CD14-positive monocyte (primary cell): Measurements from ENCODE around the gene CRMP1. TPM values are rescaled to one million over a fixed set of nuclear protein-coding genes. Genes with fewer than 3 reads are reported as not detected.
A peak's percentile ranks its signal among the peaks of the same experiment; 100 is the strongest.

Source experiments
- DNase-seq, 3 donors: peaks; one replicate each; pipeline ENCODE4 v3.0.0-alpha.2; 2011 to 2022
- H2AFZ ChIP-seq: 2 replicates; pipeline ENCODE4 v1.6.0; 2012; ENCODE audit warnings: mild to moderate bottlenecking, low read depth, low read length, inconsistent platforms; ENCODE audit not compliant: insufficient read depth, poor library complexity, severe bottlenecking
- H3K27ac ChIP-seq, 2 donors: 1 replicate in 1 of 2; 2 replicates in 1 of 2; pipeline ENCODE4 v1.5.1; 2012 to 2013; ENCODE audit warnings: low read length in 2 of 2, control low read depth in 1 of 2, inconsistent platforms in 1 of 2, low read depth in 1 of 2, mild to moderate bottlenecking in 1 of 2
- H3K27me3 ChIP-seq, 2 donors: one replicate each; pipeline versions ENCODE4 v1.6.0 to v1.6.1; 2011 to 2013; ENCODE audit warnings: low read length in 2 of 2; ENCODE audit not compliant: control insufficient read depth in 2 of 2, insufficient read depth in 2 of 2
- H3K36me3 ChIP-seq, 2 donors: replicated peaks in 1 of 2; 1 replicate in 1 of 2; 2 replicates in 1 of 2; pipeline versions ENCODE4 v1.5.1 to v1.6.1; 2012 to 2013; ENCODE audit warnings: low read length in 2 of 2, control low read depth in 1 of 2, inconsistent platforms in 1 of 2, mild to moderate bottlenecking in 1 of 2; ENCODE audit not compliant: insufficient read depth in 2 of 2, control insufficient read depth in 1 of 2
- H3K4me1 ChIP-seq, 2 donors: 1 replicate in 1 of 2; 2 replicates in 1 of 2; pipeline versions ENCODE4 v1.5.1 to v1.6.1; 2012 to 2013; ENCODE audit warnings: low read length in 2 of 2, control low read depth in 1 of 2, inconsistent platforms in 1 of 2, mild to moderate bottlenecking in 1 of 2, moderate library complexity in 1 of 2; ENCODE audit not compliant: insufficient read depth in 2 of 2, control insufficient read depth in 1 of 2
- H3K4me2 ChIP-seq: replicated peaks from 2 replicates; pipeline ENCODE3; 2012; ENCODE audit warnings: low read length, moderate library complexity, mild to moderate bottlenecking; ENCODE audit not compliant: poor library complexity, severe bottlenecking; ENCODE audit errors: extremely low read depth
- H3K4me3 ChIP-seq, 3 experiments: fragments of 200-600 bp in 1 of 3; sonication (generic) in 1 of 3; replicated peaks in 1 of 3; 1 replicate in 2 of 3; 2 replicates in 1 of 3; pipeline ENCODE4 v1.5.1; 2011 to 2013; ENCODE audit warnings: low read length in 3 of 3, mild to moderate bottlenecking in 3 of 3, control low read depth in 2 of 3, low read depth in 2 of 3, inconsistent platforms in 1 of 3, moderate library complexity in 1 of 3
- H3K79me2 ChIP-seq: 2 replicates; pipeline ENCODE4 v1.6.0; 2012; ENCODE audit warnings: mild to moderate bottlenecking, control low read depth, inconsistent platforms, low read length, moderate library complexity; ENCODE audit not compliant: insufficient read depth
- H3K9ac ChIP-seq: 2 replicates; pipeline ENCODE4 v1.6.0; 2017; ENCODE audit warnings: low read length, mild to moderate bottlenecking; ENCODE audit not compliant: insufficient read depth, poor library complexity, severe bottlenecking
- H3K9me3 ChIP-seq, 2 donors: replicated peaks in 1 of 2; 1 replicate in 1 of 2; 2 replicates in 1 of 2; pipeline versions ENCODE4 v1.5.1 to v1.6.1; 2012 to 2013; ENCODE audit warnings: low read length in 2 of 2, control low read depth in 1 of 2; ENCODE audit not compliant: control insufficient read depth in 1 of 2, insufficient read depth in 1 of 2
- H4K20me1 ChIP-seq: 2 replicates; pipeline ENCODE4 v1.6.0; 2012; ENCODE audit warnings: mild to moderate bottlenecking, low read length, control low read depth, moderate library complexity; ENCODE audit not compliant: insufficient read depth
- H3K27ac Mint-ChIP-seq, 7 donors: one replicate each; pipeline ENCODE4 v1.8.0; 2020; ENCODE audit warnings: mild to moderate bottlenecking in 7 of 7, mixed read lengths in 7 of 7, moderate library complexity in 6 of 7, inconsistent platforms in 2 of 7
- H3K27me3 Mint-ChIP-seq, 3 donors: one replicate each; pipeline ENCODE4 v1.8.0; 2021 to 2022; ENCODE audit warnings: low read depth in 3 of 3, mild to moderate bottlenecking in 3 of 3, mixed read lengths in 3 of 3, moderate library complexity in 3 of 3, inconsistent platforms in 1 of 3
- H3K36me3 Mint-ChIP-seq, 2 donors: one replicate each; pipeline ENCODE4 v1.8.0; 2020; ENCODE audit warnings: mixed read lengths in 2 of 2, inconsistent platforms in 1 of 2, mild to moderate bottlenecking in 1 of 2
- H3K4me1 Mint-ChIP-seq: one replicate; pipeline ENCODE4 v1.8.0; 2020; ENCODE audit warnings: mild to moderate bottlenecking, mixed read lengths
- H3K4me3 Mint-ChIP-seq, 2 donors: one replicate each; pipeline ENCODE4 v1.8.0; 2020; ENCODE audit warnings: mild to moderate bottlenecking in 2 of 2, mixed read lengths in 2 of 2, moderate library complexity in 1 of 2
- H3K9me3 Mint-ChIP-seq, 7 donors: one replicate each; pipeline ENCODE4 v1.8.0; 2020 to 2022; ENCODE audit warnings: mixed read lengths in 7 of 7, mild to moderate bottlenecking in 6 of 7, moderate library complexity in 6 of 7, inconsistent platforms in 2 of 7
- WGBS: methylation state at CpG from one replicate; pipeline ENCODE4 v1.1.5; 2013; ENCODE audit warnings: missing lambda C conversion rate; ENCODE audit not compliant: insufficient coverage; 5-methylcytosine and 5-hydroxymethylcytosine counted together
- intact Hi-C, 2 donors: fragments of 100-400 bp; cut with micrococcal nuclease; formaldehyde crosslinking; loops; one replicate each; pipeline versions ENCODE4 v1.15.0 to v1.15.1; 2023
- polyA plus RNA-seq, 3 donors: library from polyadenylated mRNA; depleted of rRNA in 1 of 3; unstranded in 2 of 3; stranded (reverse) in 1 of 3; fragments of 300-500 nt in 2 of 3; fragments of >200 nt in 1 of 3; fragmentation: Illumina TruSeq in 2 of 3; gene quantifications; 1 replicate in 2 of 3; 2 replicates in 1 of 3; pipeline ENCODE4 v1.2.3, GENCODE V29; 2012 to 2021
- TF ChIP-seq, protein P1 (sequence below): fragments of 200-600 bp; IDR thresholded peaks from one replicate; pipeline ENCODE4 v1.8.0; 2022; ENCODE audit warnings: antibody characterized with exemption, mild to moderate bottlenecking

CRMP1 gene
- polyA plus RNA-seq, 3 donors, result not detected

DNA sequence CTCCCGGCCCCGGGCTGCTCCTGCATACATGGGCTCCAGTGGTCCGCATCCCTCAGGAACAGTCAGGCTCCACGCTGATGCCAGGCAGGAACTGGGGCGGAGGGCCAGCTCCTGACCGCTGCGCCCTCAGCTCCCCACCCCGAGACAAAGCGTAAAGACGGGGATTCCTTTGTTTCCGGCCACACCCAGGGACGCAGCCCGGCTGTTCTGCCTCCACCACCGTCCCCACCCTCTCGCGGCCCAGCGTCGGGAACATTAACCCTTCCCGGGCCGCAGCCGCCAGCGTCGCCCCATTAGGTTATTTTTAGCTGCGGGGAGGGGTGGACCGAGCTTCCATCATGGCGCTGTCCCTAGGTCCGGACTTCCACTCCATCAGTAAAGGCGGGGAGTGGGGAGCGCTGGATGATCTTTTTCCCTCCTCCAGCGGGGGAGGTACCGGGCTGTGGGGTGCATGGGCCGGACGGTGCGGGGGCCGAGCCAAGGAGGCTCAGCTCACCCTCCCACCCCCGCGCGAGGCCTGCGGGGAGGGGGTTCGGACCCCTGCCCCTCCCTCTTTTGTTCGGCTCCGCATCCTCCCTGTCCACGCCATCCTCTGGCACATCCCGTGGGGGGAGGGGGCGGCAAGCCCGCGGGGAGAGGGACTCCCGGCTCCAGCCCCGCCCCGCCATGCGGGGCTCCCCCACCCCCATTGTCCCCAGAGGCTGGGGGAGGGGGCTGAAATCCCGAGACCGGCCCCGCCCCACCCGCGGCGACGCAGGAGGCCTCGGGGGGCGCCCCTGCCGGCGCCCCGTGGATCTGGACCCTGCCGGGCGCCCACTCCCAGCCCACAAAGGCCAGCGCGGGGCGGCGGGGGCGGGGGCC is 5.3 kb downstream of the CRMP1 start:
- H3K9me3 Mint-ChIP-seq, result peaks cover 0 to 19% (median 10%) of the 10 kb centered on the region in 7 donors
- no peaks in the 10 kb centered on the region for H3K36me3 Mint-ChIP-seq
- DNase-seq, result no peak
- peaks cover 50 to 71% (median 62%) of the 10 kb centered on the region in 3 donors for H3K27me3 Mint-ChIP-seq
- Histone ChIP-seq H3K4me1 (no peaks in the 10 kb centered on the region), H3K4me2 (no peak overlapping the region), H3K9me3 (peaks cover 7 to 24% of the 10 kb centered on the region in 2 donors), H3K4me3 (no peak overlapping the region), H3K27ac (no peak overlapping the region), H3K27me3 (peaks cover 33 to 59% of the 10 kb centered on the region in 2 donors), H3K36me3 (no peaks in the 10 kb centered on the region), H3K79me2 (no peaks in the 10 kb centered on the region), H4K20me1 (no peaks in the 10 kb centered on the region), H3K9ac (no peak overlapping the region), H2AFZ (no peak overlapping the region)
- 3% methylated on average over 35 of the region's 70 CpGs for WGBS
- H3K4me3 Mint-ChIP-seq, result peak overlapping the region in 1 of 2 donors; percentile 46
- TF ChIP-seq, protein P1, sequence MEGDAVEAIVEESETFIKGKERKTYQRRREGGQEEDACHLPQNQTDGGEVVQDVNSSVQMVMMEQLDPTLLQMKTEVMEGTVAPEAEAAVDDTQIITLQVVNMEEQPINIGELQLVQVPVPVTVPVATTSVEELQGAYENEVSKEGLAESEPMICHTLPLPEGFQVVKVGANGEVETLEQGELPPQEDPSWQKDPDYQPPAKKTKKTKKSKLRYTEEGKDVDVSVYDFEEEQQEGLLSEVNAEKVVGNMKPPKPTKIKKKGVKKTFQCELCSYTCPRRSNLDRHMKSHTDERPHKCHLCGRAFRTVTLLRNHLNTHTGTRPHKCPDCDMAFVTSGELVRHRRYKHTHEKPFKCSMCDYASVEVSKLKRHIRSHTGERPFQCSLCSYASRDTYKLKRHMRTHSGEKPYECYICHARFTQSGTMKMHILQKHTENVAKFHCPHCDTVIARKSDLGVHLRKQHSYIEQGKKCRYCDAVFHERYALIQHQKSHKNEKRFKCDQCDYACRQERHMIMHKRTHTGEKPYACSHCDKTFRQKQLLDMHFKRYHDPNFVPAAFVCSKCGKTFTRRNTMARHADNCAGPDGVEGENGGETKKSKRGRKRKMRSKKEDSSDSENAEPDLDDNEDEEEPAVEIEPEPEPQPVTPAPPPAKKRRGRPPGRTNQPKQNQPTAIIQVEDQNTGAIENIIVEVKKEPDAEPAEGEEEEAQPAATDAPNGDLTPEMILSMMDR, result no peak
- no peaks in the 10 kb centered on the region for H3K4me1 Mint-ChIP-seq
- intact Hi-C loops, result no loop called here
- H3K27ac Mint-ChIP-seq, result no peak overlapping the region

DNA sequence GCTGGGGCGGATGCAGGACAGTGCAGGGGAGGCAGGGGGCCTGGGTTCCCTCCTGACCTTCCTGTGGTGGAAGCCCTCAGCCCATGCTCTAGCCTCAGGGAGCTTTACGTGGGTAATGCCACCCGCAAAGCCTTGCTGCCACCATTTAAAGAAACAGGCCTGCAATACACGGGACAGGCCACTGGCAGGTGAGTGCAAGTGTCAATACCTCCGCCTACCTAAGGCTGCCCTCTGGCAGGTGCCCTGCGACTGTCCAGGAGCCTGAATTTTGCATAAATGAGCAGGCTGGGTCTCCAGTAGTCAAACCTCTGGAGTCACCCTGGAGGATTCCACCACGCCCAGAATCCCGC is 5.9 kb downstream of the CRMP1 start:
- Histone ChIP-seq H3K27me3 (peaks cover 31 to 56% of the 10 kb centered on the region in 2 donors), H3K79me2 (no peaks in the 10 kb centered on the region), H3K9ac (no peak overlapping the region), H3K4me3 (no peak overlapping the region), H3K4me1 (no peaks in the 10 kb centered on the region), H3K9me3 (peaks cover 5 to 20% of the 10 kb centered on the region in 2 donors), H4K20me1 (no peaks in the 10 kb centered on the region), H3K36me3 (no peaks in the 10 kb centered on the region), H3K4me2 (no peak overlapping the region), H2AFZ (no peak overlapping the region), H3K27ac (no peak overlapping the region)
- DNase-seq, result no peak
- WGBS, result 42% methylated on average over 8 of the region's 8 CpGs
- H3K4me1 Mint-ChIP-seq, result no peaks in the 10 kb centered on the region
- H3K9me3 Mint-ChIP-seq, result peaks cover 0 to 19% (median 10%) of the 10 kb centered on the region in 7 donors
- peaks cover 49 to 69% (median 59%) of the 10 kb centered on the region in 3 donors for H3K27me3 Mint-ChIP-seq
- no peaks in the 10 kb centered on the region for H3K36me3 Mint-ChIP-seq
- H3K27ac Mint-ChIP-seq, result no peak overlapping the region
- H3K4me3 Mint-ChIP-seq, result peak overlapping the region in 1 of 2 donors; percentile 46
- intact Hi-C loops, result no loop called here
- TF ChIP-seq, protein P1, result no peak
